T follicular helper cell (primary cell): ENCODE results near the gene PEPD.
A peak's percentile ranks its signal among the peaks of the same experiment; 100 is the strongest.

Source experiments
- DNase-seq: peaks from one replicate; pipeline ENCODE4 v3.0.0-alpha.2; 2020; ENCODE audit warnings: low read depth

Gene PEPD

DNA sequence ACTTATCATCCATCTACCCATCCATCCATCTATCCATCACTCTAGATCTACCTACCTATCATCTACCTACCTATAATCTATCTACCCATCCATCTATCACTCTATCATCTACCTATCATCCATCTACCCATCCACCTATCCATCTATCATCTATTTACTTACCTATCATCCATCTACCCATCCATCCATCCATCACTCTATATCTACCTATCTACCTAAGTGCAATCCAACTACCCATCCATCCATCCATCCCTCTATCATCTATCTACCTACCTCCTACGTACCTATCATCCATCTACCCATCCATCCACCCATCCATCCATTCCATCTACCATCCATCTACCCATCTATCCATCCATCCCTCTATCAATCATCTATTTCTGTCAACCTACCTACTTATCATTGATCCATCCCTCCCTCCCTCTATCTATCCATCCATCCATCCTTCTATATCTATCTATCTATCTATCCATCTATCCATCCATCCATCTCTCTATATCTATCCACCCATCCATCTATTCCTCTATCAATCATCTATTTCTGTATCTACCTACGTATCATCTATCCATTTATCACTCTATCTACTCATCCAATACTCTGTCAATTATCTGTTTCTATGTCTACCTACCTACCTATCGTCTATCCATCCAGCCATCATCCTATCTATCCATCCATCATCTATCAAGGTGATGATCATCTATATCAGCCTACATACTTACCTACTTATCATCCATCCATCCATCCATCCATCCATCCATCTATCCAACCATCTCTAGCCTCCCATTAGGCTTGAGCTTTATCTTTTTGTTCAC is 99.0 kb downstream of the PEPD start:
- DNase-seq = no peak

DNA sequence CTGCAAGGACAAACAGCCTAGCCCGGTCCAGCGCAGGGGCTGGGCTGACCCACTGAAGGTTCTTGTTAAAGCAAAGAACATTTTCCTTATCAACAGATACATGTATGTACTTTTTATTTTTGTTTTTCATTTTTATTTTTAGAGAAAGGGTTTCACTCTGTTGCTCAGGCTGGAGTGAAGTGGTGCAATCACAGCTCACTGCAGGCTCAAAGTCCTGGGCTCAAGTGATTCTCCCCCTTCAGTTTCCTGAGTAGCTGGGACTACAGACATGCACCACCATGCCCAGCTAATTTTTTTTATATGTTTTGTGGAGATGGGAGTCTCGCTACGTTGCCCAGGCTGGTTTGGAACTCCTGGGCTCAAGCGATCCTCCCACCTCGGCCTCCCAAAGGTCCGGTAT is 100.2 kb downstream of the PEPD start:
- DNase-seq = no peak

DNA sequence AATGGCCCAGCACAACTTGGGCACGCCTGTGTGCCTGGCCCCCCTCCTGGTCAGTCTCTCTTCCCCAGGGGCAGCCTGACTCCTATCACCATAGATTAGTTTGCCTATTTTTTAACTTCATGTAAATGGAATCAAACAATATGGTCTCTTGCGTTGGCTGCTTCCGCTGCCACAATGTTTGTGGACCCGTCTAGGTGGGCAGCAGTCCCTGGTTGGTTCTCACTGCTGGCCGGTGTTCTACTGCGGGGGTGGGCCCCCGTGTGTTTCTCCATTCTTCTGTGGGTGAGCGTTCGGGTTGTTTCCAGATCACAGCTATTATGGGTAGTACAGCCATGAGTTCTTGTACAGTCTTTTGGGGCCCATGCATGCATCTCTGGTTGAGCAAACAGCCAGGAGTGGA is 100.8 kb downstream of the PEPD start:
- DNase-seq = no peak

DNA sequence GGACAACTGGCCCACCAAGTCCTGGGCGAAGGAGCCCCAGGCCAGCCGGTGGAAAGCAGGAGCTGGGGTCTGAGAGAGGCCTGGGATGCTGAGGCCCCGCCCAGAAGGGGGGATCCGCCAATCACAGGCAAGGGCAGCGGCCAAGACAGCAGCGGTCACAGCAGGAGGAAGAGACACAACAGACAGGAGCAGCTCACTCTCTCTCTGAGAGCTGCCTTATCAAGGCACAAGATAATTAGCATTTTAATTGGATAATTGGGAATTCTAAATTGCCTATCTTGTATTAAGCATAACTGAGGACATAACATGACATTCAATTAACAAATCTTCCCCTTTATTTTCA is 101.8 kb downstream of the PEPD start:
- DNase-seq = no peak

DNA sequence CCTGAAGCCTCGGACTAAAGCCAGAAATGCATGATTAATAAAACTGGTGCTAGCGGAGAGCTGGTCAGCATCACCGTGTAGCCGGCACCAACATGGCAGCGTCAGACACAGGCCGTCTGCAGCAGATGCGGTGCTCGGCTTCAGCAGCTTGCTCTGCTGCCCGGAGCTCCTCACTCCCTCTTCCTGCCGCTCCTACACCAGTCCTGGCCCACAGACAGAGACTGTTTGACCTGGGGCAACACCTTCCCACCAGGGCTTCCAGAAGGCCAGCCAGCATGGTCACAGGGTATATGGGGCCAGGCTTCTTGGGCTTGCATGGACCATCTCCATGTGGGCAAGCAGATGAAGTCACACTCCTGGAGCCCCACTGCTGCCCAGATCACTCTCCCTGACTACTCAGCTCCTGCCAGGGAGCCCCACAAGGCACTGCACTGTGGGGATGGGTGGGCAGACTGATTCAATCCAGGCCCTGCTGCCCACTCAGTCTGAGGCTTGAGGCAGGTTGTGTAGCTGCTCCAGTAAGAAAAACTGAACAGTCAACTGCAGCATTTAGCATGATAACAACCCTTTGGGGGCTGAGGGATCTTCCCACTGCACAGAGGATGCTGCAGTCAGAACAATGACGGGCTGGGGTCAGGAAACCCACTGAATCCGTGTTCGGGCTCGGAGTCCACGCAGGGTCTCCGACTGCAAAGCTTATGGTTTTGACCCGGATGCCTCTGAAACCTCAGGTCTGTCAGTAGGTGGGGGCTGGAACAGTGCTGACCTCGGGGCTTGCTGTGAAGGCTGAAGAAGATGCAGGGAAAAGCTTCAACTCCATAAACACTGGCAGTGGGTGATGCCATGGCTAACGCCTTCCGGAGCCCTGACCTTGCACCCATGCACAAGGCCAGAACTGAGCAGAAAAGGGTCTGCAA is 102.5 kb downstream of the PEPD start:
- no peak for DNase-seq

DNA sequence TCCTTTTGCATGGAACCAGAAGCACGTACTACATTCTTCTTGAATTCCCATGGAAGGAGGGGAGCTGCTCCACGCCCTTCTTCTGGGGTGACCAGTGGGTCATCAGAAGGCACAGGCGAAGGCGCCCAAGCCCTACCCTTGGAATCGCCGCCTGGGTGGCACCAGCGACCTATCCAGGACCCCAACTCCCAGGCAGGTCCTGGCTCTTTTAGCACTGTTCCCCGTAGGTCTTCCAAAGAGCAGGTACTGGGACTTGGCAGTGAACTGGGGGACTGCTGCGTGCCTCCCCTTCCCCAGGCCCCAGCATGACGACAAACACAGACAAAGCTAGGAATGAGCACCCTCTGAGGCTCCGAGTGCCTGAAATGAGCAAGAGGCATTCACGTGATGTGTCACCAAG is 103.1 kb downstream of the PEPD start:
- no peak for DNase-seq

DNA sequence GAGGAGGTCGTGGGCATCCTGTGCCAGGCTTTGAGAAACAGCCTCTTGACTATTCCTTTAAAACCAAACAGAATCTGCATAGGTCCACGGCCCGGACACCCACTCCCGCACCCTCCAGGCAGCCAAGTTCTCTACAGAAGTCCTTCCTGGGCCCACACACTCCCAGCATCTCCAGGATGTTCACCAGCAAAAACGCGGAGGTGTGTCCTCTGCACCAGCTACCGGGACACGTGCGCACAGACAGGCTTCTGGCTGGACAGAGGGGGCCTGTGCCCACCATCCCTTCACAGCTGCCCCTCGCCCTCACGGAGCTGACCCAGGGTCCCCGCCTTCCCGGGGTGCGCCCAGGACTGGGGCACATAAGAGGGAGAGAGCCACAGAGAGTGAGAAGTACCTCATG is 103.8 kb downstream of the PEPD start:
- DNase-seq = no peak

DNA sequence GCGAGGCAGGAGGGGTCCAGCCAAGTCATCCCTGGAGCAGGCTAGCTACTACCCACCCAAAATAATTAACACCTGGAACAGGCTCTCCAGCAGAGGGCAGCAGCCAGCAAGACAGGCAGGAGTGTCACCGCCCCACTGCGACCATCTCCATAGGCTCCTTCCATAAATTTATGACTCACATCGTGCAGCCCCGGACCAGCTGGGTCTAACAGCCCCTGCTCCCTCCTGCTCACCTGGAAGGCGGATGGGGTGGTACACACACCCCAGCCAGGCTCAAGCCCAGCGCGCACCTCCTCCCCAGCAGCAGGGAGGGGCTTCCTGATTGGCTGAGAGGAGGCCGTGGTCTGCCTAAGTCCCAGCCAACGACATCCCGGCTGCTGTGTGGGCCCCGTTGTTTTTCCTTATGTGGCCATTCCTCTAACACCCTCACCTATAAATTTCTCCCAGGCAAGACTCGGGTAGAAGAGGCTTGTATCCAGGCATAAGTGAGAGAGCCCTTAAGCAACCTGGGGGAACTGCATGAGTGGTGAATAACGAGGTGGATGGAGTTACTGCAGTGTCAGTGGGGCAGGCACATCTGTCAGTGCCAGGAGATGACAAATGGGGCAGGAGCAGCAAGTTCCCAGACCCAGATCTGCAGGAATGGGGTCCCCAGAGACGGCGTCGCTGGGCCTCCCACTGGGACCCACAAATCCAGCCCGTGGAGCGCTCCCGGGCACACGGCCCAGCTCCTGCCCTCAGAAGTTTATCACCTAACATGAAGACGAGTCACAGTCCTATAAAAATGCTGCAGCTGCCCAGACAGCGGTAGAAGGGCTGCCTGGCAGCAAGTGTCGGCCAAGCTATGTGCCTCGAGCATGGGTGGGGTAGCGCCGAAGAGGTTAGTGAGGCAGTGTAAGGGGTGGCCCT is 105.0 kb downstream of the PEPD start:
- DNase-seq = peak; percentile 66

DNA sequence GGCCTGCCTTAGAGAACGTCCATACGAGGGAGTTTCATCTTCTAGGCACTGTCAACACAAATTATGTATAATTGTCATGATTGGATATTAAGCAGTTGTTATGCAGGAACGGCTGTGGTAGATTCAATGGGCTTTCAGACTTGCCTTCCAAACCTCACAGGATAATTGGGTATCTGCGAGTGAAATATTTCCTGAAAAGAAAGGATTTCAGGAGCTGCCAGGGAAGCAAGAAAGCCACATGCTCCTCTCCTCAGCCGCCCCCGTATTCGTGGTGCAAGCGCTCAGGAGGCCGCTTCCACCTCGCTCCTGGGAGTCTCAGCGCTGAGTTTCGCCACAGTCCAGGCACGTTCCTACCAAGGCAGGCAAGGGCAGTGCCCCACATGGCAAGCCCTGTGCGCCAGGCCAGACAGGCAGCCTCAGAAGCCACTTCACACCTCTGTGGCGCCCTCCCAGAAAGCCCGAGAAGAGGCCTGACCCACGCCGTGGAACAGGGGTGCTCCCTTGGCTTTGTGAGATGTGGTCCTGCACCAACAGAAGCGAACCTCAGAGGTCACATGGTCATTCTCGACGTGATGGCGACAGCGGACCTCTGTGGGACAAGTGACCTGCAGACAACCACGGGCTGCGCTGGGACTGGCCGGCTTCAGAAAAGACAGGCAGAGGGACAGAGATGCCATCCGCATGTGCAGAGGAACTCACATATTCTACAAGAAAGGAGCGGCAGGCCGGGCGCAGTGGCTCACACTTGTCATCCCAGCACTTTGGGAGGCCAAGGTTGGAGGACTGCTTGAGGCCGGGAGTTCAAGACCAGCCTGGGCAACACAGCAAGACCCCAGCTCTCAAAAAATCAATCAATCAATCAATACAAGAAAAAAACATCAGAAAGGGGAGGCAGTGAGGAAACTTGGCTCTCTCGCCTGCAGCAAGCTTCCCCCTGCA is 106.7 kb downstream of the PEPD start:
- no peak for DNase-seq

DNA sequence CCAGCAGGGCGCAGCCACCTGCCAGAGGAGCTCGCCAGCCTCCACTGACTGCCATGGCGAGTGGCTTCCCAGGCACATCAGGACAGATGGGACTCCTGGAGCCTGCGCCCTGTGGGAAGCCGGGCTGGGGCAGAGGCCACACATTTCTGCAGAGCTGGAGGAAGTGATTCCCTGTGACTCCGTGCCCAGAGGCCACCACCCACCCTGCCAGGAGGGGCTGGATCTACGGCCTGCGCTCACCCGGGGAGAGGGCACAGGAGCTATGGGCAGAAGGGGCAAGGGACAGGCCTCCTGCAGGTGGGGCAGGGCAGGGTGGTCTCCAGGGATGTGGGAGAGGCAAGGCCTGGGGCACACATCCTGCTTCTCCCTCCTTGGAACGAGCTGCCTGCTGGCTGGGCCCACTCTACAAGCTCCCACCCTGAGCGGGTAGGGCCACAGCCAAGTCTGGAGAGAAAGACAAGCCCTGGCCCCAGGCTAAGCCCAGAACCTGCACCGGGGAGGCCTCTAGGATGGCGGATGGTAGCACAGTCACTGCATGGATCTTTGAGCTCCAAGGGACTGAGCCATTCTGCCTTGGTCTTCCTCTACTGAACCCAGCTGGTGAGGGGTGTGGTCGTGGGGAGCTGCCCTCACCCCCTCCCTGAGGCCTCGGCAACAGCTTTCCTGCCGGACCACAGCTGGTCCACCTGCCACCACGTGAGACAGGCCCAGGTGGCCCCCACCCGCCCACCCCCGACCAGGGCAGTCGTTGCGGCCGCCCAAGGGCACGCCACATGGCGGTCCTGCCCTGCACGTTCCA is 107.5 kb downstream of the PEPD start:
- DNase-seq = no peak

DNA sequence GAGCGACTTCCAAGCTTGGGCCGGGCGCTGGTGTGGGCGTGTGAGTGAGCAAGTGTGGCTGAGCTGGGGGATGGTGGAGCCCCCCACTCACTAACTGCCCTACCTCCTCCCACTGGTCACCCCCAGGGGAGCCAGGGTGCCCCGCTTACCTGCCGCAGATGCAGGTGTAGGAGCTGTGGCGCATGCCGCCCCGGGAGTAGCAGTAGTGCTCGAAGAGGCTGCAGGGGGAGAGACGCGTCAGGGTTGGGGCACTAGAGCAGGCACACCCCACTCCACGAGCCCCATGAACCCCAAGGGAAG is 108.2 kb downstream of the PEPD start:
- no peak for DNase-seq

DNA sequence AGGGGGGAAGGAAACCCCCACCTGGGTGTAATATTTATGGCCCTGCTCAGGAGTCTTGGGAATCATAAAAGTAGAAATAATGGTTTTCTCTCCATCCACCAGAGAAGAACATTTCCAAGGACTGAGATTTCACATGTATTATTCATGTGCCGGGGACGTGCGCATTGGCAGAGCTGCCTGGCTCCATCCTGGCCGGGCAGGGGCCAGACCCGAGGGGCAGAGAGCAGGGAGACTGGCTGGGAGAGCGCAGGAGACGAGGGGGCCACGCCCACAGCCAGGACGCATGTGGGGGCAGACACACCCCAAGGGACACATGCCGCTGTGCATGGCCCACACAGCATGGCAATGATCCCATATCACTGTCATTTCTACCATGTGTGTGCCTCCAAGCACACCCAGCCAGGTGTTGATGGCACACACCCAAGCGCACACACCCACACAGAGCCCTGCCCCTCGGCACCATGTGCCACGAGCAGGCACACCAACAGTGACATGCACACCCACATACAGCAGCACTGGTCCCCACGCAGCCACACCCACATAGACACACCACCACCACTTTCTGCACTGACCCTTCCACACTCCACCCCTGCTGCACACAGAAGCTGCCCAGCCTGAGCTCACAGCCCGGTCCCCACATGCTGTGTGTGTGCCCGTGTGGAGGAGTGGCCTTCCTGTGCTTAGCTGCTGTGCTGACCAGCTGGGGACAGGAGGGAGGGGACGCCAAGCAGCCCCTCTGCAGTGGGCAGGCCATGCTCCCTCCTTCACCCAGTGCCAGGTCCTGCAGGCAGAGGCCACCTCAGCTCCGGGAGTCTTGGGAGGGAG is 108.8 kb downstream of the PEPD start:
- DNase-seq = no peak

DNA sequence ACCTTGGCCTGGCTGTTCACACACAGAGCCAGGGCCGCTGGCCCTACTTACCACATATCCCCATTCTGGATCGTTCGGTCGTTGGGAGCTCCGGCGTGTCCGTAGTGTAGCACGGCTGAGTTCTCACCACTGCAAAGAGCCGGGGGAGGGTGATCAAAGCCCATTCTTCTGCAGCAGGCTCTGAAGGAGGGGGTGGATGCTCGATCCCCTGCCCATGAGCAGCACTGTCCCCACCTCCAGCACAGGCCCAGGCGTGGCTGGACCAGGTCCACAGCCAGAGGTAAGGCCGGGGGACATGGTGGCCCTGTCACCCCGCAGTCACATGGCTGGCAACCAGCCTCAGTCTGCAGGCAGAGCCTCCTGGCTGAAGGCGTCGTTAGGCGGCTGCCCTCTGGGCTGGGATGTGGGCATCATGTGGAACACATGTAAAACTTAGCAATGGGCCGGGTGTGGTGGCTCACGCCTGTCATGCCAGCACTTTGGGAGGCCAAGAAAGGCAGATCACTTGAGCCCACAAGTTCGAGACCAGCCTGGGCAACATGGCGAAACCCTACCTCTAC is 109.9 kb downstream of the PEPD start:
- DNase-seq = no peak

DNA sequence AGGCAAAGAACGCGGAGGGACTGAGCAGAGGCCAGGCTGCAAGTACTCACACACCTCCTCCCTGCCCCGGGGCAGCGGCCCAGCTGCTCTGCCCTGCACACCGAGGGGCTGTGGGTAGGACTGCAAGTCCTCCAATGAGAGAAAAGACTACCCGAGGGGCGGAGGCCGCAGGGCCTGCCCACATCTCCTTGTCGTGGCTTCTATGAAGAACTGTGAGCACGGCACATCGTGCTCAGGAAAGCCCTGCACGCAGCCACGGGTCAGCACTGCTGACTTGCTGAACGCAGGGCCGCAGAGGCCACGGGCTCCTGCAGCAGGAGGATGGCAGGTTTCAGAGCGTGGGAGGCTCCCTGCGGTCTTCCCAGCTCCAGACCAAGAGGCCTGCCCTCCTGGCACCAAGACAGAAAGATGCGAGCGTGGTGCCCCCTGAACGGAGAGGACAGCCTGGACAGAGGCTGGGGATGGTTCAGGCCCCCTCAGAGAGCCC is 110.6 kb downstream of the PEPD start:
- DNase-seq = no peak

DNA sequence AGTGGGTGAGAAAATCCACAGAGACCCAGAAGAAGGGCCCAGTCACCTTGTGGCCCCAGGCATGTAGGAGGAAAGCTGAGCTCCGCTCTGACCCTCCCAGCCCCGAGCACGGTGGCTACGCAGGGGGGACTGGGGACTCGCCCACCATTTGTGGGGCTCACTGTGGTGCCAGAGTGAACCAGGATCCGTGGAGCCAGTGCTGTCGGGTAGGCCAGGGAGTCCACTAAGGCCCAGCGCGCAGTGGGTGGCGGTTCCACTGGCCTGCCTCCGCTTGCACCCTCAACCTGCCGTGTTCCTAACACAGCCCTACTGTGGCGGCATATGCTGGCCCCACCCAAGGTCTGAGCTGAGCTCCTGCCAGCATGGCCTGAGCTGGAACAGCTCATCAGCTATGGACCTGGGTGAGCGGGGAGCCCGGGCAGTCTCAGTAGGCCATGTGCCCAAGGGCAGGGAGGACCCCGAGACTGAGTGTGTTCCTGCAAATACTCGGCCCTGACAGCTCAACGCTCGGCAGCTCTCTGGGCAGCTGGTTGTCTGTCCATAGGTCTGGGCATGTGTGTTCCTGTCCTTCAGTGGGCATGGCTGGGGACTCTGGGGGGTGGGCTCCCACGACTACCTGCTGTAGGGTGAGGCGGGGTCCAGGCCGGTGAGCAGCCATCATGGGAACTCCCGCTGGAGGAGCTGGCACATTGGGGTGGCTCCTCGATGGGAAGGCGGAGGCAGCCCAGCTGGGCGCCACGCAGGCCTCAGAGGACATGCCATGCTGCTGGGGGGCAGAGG is 111.5 kb downstream of the PEPD start:
- no peak for DNase-seq

DNA sequence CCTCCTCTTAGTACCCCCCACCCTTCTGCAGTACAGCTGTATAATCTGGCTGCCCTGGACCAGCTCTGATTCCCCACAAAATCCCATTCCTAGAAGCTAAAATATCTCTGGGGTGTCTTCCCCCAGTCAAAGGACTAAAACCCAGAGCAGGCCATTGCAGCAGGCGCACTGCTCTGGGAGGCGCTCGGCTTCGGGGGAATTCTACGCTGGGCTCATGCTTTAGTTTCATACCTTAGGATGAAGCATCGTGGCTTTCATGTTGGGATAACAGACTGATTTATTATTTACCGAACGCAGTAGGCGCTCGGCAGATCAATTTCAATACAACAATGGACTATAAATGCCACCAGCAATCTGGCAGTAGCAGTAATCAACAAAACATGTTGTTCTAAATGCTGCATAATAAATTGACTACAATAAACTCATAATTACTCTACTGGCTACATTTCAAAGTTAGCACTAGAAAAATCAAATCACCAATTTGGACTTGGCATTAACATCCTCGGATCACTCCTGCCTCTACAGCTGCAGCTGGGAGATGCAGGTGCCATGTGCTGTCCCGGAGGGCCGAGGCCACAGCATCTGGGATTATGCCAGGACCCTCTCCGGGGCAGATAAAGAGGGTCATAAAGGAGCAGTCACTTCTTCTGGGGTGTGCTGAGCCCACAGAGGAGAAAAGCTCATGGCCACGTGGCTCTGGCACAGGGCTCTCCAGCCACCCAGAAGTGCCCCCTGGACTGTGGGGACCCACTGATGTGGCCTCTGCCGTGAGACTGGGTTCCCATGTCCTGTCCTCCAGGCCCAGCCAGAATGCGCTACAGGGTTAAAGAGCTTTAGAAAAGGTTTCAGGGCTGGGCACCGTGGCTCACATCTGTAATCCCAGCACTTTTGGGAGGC is 112.8 kb downstream of the PEPD start:
- no peak for DNase-seq

DNA sequence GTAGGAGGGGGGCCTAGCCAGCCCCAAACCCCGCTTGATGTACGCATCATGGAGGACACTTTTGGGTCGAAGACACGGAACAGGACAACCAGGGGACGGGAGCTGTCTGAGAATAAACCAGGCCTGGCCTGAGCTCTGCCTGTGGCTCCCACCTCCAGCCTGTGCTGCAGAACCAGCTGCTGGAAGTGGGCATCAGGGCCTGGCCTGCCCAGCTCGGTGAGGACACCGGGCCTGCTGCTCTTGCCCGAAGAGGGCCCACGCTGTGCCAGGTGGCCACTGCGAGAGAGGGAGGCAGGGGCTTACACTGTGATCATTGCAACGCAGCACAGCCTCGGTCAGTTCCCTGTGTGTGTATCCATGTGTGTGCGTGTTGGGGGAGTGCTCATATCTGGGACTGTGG is 113.5 kb downstream of the PEPD start:
- no peak for DNase-seq
